Non-pigmented ciliary epithelial cell (primary cell): Measurements from ENCODE around the gene SELPLG.
"Not testable (repeated sequence)": the region's sequence is repeated elsewhere in the genome, so short reads cannot be mapped to it uniquely, and the experiment has no call there.

ENCODE experiments used
- DNase-seq: peaks from one replicate; pipeline ENCODE4 v3.0.0-alpha.2; 2010; ENCODE audit warnings: low read depth

SELPLG gene

GRCh38 chr12:108655812-108656175 is 22.1 kb upstream of the SELPLG start:
- DNase-seq = not testable (repeated sequence)

DNA sequence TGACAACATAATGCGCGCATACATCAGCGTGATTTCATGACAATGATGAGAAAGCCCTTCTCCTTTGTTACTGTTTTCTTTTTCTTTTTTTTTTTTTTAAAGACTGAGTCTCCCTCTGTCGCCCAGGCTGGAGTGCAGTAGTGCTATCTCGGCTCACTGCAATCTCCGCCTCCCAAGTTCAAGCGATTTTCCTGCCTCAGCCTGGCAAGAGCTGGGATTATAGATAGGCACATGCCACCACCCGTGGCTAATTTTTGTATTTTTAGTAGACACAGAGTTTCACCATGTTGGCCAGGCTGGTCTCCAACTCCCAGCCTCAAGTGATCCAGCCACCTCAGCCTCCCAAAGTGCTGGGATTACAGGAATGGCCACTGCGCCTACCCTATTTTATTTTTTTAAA is 20.9 kb upstream of the SELPLG start:
- DNase-seq = not testable (repeated sequence)

DNA sequence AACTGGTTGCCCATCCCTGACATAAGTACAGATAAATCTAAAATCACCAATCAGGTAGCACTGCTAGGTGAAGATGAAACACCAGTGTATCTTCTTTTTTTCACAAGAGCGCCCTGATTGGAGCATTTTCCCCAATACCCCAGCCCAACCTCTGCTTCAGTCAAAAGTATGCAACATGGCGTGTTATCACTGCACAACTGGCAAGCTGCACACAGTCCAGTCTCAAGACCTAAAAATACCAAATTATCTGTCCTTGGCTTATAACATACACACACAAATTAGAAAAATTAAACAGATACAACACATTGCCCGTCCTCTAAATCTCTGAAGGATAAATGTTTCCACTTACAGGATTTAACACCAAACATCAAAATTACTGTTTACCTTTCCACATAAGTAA is 20.2 kb upstream of the SELPLG start:
- no peak for DNase-seq

DNA sequence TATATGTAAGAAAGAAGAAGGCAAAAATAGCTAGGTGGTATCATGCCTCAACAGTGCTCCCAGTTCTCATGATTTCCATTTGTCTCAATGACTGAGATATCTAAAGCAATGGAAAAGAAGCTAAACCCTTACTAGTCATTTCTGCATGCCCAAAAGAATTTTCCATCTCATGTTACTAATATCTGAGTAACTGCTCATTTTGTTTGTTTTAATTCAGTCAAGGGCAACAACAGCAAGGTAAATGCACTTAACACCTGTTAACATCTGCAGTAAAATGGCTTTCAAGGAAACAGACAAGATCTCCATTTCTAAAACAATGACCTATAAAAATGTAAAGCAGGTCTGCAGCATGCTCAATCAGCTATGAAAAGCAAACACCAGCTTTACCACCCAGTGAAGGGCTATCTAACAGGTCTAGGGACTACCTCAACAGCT is 19.4 kb upstream of the SELPLG start:
- no peak for DNase-seq

DNA sequence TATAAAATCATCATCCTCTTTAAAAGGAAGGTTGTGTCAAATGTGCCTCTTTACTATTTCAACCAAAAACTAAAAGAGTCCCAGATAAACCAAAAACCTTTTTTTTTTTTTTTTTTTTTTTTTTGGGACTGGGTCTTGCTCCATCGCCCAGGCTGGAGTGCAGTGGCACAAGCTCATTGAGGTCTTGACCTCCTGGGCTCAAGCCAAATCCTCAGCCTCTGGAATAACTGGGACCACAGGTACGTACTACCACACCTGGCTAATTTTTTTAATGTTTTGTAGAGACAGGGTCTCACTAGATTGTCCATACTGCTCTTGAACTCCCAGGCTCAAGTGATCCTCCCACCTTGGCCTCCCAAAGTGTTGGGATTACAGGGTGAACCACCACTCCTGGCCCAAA is 16.4 kb upstream of the SELPLG start:
- no peak for DNase-seq

DNA sequence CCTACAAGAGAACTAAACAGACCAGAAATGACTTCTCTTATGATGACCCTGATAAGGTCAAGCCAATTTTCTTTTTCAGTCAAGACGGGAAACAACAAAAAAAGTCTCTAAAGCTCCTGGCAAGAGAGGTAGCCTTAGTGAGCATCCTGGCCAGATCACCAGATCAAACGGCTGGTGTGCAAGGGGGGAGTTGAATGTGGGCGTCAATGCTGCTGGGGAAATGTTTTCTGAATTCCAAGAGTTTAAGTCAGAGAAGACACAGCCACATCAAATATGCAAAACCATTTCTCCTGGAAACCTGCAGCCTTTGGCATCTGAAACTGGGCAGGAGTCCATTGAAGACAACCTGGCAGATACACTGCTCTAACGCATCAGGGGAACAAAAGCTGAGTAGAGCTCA is 16.0 kb upstream of the SELPLG start:
- peak; percentile 86 for DNase-seq

GRCh38 chr12:108649126-108649525 is 15.4 kb upstream of the SELPLG start:
- peak; percentile 38 for DNase-seq

- DNase-seq = no peak
Observed at GRCh38 chr12:108648371-108648770, 14.7 kb upstream of the SELPLG start.

DNA sequence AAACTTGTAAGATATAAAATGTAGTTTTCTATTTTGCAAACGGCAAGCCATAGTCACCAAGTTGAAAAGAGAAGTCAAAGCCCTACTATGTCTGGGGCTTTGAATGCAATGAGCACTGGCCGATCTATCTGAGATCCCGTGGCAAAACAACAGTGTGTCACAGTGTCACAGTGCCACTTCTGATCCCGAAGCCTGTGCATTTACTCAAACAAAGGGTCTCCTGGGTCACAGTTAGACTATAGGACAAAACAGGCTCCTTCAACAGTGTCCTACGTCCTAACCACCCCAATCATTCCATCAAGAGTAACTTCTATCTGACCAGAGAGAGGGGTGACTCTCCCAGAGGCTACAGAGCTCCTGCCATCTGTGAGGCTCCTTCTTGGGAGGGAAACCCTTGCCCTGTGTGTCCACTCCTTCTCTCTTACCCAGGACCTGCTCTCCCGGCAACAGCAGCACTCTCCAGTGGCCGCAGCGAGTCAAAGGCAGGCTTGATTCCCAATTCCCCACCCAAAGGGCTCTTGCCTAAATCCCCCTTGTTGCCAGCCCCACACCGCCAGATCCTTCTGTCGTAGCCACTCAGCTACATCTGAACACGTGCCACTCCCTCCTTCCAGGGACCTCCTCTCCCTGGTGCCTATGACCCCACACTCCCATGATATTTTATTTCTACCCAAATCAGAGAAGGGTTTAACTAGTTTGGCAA is 14.0 kb upstream of the SELPLG start:
- DNase-seq = no peak

DNA sequence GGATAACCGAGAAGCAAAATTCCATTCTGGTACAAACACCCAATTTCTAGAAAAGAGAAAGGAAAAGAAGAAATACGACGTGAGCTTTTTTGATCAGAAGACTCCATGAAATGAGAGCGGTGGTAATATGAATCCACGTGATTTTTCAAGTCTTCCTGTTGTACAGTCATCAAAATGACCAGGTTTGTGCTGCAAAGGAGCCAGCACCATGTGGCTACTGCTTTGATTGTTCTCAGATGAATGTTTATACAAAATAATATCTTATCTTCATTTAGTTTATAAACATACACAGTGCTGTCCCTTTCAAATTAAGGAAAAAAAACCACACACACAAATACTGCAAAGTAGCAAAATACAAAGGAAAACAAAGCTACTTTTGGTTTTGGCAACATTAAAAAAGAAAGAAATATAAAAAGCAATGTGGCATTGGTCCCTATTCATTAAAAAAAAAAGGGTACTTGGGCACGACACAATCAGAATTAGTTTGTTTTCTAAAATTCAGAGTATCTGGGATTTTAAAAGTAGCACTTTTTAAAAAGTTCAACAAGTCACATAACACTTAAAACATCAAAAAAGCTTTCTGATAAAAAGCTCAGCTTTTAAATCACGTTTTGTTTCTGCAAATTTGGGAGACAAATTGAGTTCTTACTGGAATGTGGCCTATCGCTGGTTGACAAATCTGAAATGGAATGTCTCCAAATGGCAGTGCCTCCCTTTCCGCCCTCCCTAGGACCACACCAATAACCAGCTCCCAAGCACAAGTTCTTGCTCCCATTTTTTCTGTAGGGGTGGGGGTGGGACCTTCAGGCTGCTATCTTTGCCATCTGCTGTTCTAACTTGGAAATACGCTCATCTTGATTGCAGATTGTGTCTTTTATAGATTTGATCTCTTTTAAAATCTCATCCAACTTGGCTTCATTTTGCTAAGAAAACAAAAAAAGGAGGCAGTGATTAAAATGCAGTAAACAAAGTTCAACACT is 13.2 kb upstream of the SELPLG start:
- no peak for DNase-seq

GRCh38 chr12:108645686-108646599 is 12.2 kb upstream of the SELPLG start:
- no peak for DNase-seq

DNA sequence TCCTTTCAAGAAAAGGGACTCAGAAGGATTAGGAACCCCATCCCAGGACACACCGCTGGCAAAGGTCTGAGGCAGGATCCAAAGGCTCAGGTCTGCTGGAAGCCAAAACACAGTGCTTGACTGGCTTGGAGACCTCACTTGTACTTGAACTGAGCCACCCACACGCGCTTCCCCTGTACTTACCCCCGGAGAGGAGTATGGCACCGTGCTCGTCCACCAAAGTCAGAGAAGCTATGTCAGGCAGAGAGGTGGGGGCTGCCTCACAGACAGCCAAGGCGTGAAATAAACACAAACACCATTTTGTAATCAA is 11.1 kb upstream of the SELPLG start:
- no peak for DNase-seq

DNA sequence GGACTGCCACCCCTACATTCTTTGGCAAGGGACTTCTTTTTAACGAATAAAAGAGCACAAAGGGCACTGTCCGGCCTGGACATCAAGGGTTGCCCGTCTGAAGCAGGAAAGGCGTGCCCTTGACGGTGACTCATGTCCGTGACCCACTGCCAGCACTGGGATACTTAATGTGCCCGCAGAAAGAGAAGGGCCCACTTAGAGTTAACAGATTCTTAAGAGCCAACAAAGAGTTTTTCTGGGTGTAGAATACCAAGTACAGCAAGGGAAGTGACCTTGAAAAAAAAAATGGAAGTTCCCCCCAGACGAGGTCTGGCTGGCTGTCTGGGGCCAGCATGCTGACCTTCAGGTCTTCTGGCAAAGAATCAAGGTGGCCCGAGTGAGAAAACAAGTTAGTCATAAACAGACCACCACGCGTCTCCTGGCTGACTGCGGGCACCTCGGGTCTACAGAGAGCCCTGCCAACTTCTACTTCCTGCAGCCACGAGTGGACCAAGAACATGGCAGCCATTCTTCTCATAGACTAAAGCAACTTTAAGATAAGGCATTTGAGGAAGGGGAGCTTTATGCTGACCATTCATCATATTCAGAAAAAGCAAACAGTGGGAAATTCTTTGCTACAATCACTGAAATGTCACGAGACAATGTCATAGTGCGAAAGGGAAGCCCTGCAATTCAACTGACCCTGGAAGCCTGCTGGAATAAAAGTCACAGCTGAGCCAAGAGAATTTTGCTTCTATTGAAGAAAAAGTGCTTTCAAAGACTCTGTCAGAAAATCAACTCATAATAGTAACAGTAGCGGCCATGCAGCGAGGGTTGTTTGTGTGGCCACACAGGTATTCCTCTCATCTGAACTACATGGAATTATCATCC is 10.5 kb upstream of the SELPLG start:
- no peak for DNase-seq

DNA sequence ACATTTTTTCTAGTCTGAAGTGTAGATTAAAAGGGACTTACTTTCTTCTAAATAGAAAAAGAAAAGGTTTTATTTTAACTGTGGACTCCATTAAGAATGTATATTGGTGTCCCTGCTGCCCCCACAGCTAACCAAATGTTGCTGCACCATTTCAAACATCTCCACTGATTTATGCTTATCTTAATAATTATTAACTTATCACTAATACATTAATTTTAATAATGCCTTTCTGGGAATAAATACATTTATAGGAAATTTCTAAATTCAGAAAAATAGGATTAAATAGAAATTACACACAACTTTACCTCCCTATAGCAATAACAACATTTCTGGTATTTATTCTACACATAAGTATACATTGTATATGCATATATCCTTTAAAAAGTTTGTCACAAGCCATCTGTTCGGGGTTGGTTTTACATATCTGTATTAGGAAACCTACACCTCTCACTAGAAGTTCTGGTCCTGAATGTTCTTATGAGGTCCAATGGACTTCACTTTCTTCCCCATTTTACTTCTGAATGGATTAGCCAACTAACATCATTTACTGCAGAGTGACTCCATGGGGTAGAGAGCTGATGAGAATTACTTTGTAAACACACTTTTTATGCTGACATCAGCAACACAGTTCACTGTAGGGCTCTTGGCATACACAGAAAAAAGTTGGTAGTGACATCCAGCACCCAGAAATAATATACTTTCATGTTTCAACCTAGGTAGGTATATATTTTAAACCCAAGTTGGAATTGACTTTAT is 9.4 kb upstream of the SELPLG start:
- no peak for DNase-seq

GRCh38 chr12:108642269-108642870 is 8.7 kb upstream of the SELPLG start:
- DNase-seq = no peak

- no peak for DNase-seq
Observed at GRCh38 chr12:108641446-108642268, 8.0 kb upstream of the SELPLG start.

- no peak for DNase-seq
Observed at GRCh38 chr12:108640802-108641445, 7.2 kb upstream of the SELPLG start.

DNA sequence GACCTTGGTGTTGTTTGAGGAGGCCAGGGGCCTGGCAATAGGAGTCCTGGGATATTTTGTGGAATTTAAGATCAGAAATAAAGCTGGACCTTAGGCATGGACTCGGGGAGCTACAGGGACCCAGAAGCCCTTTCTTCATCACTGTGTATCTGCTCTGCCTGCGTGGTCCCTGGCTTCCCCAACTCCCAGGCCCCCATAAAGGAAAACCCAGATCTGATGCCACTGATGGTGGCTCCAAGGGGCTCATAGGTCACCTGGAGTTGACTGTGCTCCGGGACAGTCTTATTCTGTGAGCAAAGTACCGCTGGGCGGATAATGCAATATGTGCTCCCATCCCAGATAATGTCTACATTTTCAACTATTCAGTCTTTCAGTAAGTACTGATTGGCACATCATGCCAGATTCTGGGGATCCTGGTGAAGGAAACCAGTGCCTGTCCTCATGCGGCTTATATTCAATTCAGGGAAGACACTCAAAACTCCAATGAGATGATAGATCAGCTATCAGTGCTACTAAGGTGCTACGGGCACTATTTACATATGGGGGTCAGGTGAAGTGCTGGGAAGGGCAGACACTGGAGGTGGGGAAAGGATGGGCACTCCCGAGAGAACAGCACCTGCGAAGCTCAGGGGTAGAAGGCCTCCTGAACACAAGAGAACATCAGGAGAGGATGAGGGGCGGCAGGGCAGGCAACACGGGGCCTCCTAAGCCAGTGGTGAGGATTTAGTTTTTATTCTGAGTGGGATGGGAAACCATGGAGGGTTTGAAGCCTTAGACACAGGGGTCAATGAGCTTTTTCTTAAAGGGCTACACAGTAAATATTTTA is 5.5 kb upstream of the SELPLG start:
- DNase-seq = no peak
